Effector CD8-positive, alpha-beta T cell (primary cell): Measurements from ENCODE around the gene THSD4.

Experiments used
- DNase-seq: peaks from one replicate; lab custom pipeline; 2025; lab: John Stamatoyannopoulos, UW

Gene THSD4

DNA sequence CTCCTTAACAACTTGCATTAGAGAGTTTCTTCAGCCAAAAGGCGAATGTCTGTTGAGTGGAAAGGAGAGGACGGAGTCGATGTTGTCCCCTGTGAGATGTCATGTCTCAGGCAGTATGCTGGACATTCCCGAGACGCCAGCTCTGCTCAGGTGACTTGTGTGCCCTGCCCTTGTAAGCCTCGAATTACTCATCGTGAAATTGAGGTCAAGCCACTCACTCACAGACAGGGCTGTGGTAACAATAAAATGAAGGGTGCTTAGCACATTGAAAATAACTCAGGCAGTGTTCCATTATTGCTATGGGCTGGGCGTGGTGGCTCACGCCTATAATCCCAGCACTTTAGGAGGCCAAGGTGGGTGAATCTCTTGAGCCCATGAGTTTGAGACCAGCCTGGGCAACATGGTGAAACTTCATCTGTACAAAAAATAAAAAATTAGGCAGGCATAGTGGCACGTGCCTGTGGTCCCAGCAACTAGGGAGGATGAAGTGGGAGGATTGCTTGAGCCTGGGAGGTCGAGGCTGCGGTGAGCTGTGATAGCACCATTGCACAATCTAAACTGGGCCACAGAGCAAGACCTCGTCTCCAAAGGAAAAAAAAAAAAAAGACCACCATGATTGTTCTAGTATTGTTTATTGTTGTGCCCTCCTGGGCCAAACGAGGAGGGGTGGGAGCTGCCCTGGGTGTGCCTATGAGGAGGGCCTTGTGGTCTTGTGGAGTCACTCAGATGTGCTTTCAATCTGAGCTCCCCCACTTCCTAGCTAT lies 214.4 kb downstream of the THSD4 start:
- DNase-seq, result no peak

DNA sequence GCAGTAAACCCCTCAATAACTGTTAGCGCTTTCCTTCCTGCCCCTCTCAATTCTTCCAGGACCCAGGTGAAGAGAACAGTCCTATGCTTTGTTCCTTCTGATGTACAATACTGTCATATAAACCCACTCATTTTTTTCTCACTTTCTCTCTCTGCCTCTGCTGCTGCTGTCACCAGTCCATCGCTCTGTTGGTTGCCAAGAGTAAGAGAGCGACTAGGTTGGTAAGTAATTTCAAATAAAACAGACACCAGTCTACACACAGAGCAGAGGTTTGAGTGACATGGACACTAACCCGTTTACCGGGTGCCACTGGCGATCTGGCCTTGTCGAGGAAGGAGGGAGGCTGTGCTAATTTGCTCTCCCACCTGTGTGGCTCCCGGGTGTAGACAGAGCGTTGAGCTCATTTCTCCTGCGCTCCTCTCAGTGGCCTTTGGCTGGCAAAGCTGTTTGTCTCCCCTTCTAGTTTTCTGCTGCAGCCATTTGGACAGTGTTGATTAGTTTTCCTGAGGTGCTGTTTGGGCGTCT lies 215.4 kb downstream of the THSD4 start:
- no peak for DNase-seq

DNA sequence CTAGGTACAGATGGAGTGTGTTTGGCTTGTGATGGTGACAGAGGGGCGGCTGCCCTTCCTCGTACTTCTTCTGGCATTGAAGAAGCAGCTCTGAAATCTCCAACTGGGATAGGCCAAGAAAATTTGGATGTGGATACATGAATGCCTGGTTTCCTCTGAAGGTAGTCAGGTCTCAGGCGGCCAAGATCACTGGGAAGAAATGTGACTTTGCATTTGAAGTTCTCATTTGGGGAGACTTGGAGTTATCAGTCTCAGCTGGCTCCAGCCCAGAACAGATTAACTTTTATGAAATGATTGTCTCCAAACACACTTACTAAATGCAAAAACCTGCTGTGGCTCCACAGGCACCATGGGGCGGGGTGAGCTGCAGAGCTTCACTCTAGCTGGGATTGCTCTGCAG lies 215.9 kb downstream of the THSD4 start:
- no peak for DNase-seq

DNA sequence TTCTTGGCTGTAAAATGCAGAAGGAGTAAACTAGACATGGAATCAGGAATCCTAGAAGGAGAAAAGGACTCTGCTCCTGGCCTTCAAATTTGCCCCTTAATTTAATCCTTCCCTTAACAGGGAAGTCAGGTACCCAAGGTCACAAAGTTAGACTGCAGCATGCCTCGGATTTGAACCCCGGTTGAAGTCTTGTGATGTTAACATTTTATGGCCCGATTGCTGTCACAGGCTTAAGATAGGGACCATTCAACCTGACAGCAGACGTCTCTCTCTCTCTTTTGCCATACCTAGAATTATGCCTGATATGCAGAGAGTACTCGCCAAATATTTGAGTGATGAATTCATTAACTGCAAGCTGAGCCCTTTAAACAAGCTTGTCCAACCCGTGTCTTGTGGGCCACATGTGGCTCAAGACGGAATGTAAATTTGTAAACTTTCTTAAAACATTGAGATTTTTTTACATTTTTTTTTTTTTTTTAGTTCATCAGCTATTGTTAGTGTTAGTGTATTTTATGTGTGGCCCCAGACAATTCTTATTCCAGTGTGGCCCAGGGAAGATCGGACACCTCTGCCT lies 217.2 kb downstream of the THSD4 start:
- DNase-seq, result no peak

DNA sequence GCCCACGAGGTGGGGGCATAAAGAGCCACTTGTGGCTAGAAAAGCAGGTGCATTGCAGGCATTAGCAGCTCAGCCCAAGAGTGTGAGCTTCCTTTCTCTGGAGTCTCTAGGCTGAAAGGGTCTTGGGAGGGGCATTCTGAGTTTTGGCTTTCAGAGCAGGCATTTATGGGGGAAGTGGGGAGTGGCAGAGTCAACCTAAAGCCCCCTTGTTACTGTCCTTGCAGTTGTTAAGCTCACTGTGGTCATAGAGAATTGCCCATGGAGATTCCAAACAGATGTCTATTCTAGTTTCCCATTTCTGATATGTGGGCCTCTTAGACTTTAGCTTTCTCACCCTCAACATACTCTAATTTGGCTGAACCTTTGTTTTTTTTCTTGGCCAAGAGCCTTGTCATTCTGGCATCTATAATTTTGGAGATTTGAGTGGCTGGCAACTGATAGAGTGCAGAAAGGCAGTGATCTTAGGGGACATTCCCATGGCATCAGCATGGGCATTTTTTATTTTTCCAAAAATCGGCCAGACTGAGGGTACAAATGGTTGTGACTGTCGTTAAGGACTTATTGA lies 217.9 kb downstream of the THSD4 start:
- DNase-seq, result no peak

DNA sequence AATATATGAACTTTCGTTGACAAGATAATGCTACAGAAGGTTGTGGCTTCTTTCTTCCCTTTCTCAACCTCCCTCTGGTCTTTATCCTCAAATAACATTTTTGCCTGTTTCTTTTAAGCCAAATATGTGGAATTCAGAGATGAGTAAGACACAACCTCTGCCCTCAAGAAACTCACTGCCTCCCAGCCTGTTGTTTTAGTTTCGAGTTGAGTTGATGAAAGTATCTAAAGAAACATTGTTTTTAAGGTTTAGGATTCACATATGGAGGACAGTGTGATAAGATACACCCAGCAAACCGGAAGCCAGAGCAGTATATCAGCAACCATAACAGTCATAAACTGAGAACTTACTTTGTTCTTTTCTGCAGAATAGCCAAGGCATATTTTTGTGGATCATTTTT lies 218.6 kb downstream of the THSD4 start:
- no peak for DNase-seq

DNA sequence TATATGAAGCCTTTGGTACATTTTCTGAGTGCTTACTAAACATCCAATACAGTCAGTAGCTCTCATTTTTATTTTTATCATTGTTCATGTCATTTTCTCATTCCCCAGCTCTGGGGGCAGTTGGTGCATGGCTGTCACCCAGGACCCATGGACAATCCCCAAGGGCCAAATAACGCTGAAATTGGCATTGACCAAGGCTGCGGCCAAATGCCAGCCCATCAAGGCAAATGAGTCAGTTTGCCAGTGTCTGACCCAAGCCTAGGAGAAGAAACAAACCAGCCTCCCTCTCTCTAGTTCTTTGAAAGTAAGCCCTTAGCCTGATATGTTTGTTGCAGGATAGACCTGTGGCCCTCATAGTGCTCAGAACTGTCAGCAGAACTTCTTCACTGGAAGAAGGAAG lies 219.2 kb downstream of the THSD4 start:
- no peak for DNase-seq

DNA sequence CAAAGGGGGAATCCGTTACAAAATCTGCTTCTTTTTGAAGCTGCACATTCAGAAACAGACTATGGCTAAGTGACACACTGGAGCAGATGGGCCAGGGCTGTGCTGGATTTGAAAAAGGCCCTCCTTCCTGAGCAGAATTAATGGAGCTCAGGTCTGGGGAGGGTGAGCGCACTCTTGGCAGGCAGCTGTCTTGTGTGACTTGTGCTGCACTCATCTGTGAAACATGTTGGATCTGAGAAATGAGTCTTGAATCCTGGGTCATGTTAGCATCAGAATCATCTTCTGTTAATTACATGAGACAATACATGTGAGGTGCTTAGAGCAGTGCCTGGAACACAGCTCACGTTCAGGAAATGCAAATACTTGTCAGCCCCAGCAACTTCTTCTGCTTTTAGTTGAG lies 219.6 kb downstream of the THSD4 start:
- DNase-seq, result no peak

DNA sequence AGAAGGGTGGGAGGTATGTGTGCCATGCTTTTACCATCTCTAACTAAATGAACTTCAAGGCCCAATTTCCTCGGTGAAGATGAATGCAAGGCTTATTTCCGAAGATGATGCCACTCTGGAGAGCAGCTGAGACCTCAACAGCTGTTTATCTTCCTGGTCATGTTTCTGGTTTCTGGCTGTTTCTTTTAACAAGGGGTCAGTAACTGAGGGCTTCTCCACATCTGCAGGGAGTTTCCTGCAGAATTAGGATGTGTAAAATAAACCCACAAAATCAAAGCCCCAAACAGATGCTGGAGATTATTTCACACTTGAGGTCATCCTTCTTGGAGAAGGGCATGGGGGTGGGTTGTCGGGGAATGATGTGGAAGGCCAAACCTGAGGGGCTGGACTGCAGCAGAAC lies 220.3 kb downstream of the THSD4 start:
- DNase-seq, result no peak

DNA sequence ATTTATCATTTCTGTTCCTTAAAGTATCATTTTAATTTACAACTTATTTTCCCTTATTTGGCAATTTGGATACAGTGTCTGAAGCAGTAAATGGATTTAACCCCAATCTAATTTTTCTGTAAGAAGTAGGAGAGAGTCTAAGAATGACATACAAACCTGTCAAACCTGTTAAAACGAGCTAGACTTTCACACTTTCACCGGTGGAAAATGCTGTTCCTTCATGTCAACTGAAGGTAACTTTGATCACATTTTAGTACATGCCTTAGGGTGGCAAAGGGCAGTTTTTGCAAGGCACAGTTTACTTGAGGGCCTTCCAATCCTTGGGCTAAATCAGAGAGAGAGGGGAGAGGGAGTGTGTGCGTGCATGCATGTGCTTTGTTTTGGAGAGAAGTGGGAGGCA lies 221.4 kb downstream of the THSD4 start:
- DNase-seq, result no peak

DNA sequence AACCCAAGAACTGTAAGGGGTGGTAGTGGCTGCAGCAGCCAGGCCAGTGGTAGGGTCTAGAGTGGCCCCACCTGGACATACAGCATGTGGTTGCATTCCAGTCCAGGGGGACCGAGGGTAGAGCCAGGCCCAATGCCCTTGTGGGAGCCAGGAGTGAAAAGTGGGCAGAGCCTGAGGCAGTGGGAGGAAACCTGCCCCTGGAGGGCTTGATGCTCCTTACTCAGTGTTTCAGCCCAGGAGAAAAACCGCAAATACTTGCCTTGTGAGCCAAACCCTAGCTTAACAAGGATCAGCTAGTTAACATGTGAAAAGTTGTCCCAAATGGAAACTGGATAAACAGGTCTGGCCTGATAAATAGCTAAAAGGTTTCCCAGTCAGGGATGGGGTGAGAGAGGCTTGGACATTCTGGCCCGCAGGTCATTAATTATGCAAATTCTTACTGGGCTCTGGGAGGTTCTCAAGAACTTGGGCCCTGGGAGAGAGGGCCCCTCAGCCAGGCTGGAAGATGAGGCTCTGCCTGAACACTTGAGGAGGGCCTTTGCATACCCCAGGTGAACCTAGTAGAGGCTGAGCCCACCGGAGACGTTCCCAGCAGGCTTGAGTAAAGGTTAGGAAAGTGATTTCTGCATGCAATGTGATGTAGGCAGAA lies 222.1 kb downstream of the THSD4 start:
- no peak for DNase-seq

DNA sequence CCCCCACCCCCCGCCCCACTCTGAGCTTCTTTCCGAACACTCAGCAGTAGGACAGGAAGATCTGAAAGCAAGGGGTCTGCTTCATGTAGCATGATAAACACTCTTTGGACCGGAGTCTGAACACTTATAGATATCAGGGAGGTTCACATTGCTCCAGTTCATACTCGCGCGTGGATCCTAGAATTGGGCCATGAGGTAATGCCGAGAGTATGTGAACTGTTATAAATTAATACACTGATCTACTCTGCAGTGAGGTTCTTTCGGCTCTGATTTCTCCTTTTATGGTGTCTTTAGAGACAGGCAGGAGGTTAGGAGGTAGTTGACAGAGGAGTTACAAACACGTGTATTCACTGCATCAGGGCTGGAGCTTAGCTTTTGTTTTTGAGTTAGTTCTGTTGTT lies 223.0 kb downstream of the THSD4 start:
- DNase-seq, result no peak

DNA sequence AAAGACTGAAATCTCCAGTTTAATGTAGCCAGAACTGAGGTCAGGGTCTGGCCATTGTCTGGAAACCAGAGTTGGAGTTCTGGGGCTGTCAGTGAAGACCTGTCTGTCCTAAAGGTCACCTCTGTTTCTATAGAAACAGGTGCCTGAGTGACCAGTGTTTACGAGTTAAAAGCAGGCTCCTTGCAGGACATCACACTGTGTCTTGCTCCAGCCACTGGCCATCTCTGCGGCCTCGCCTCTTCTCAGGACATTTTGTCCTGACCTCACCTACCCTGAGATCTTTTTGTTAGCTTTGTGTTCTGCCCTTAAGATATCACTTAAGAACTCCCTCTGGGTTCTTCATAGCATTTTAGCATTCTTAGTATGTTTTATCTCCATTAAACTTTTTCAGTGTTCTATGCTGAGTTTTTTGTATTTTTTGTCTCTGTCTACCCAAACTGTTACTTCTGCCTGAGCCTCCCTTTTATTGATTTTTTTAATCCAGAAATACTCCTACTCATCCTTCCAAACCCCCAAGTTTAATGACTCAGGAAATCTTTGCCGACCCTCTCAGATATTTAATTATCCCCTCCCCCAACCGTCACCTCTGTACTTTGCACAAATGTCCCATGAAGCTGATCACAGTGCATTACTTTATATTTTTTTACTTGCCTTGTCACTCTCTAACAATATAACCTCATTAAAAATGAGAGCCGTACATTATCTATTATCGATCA lies 223.7 kb downstream of the THSD4 start:
- DNase-seq, result no peak

DNA sequence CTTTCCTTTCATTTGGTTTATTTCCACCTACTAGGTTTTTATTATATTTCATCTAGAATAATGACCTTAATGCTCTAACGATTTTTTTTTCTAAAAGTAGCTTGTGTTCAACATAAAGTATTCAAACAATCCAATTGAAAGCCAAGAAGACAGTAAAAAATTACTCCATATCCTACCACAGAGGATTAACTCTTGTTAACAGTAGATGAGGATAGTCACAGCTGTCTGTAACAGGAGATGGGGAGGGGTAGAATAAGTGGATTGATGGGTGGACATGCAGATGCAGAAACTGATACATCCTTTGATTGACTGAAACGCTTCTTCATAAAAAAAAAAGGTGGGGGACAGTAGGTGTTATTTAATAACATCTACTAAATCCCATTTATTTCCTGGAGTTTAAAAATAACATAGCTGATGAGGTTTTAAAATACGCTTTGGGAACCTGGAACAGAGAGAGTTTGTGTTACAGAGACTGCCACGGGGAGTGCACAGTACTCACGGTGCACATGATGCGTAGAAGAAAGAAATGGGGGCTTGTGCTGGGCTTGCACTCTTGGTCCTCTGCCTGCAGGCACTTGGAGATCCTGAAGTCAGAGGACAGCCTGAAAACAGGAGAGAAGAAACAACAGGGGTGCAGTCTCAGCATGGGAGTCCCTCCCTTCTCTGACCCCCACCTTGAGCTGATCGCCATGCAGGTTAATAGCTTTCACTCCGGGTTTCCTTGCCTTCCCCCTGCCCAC lies 226.7 kb downstream of the THSD4 start:
- no peak for DNase-seq

DNA sequence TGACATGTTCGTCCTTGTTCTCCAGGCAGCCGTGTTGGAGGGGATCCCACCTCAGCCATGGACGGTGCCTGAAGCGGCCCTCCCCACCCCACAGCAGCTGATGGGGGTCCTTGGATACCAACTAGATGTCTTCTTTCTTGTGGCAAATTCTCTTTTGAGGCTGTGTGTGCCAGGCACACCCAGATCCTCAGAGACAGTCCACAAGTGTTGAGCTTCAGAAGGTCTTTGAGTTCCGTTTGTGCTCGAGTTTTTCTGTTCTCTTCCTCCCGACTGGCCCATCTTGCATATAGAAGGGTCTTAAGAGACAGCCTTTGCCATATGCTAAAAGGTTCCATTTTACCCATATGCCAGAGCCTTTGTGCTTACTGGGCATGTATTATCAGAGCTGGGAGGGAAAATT lies 227.4 kb downstream of the THSD4 start:
- DNase-seq, result no peak

DNA sequence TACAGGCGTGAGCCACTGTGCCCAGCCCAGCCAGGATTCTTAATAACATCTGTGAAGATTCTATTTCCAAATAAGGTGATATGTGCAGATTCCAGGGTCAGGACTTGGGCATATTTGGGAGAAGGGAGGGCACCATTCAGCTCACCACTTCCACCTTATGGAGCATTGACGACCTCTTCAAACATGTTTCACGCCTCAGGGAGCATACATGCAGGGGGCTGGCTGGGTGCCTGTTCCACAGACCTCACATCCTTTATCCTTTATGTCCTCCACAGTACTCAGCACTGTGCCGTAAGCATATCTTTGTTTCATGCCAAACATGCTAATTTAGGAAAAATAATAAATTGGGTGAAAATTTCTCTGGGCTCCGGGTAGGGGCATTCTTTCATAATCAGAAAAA lies 229.0 kb downstream of the THSD4 start:
- DNase-seq, result no peak

DNA sequence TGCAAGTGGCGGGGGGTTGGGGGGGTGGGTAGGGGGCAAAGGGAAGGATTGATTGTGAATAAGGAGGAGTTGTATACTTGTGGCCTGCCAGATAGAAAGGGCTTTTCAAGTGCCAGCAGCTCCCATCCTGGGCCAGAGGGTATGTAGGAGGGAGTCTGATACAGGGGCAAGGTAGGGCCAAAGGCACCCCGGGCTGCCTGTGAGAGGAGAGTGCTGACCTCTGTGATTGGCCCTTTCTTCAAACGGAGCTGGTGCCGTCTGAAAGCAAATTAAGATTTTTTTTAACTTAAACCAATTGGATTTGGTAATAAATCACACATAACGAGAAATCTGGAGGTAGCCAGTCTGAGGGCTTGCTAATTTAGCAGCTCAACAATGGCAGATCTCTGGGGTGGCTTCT lies 229.9 kb downstream of the THSD4 start:
- DNase-seq, result no peak

DNA sequence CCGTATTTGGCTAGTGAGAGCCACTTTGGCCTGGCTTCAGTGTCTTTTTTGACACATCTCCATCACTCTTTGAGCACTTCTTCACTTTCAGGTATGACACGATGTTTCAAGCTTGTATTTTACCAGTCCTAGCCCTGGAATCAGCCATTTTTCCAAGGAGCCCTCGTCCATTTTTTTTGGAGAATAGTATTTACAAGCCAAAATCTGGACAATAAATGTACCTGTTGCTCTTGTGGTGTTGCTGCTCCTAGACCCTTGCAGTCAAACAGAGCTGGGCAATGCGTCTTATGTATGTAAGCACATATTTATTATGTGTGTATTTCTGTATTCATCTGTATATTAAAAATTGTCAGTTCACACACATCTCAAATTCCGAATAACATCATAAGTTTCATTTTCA lies 231.2 kb downstream of the THSD4 start:
- no peak for DNase-seq

DNA sequence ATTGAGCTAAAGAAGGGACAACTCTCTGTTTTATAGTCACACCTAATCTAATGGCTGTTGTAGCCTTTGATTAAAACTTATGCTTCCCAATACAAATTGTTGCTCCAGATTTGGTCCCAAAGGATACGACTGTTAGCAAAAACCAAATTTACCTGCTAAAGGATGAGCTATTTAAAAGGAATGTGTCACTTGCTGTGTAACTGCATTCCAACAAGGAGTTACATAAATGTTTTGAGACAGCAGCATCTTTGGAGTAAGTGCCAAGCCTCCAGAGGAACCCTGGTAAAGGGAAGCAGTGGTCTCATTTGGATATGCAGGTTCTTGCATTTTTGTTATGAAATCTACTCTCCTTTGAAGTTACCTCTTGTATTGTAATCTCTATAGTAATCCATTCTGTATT lies 233.3 kb downstream of the THSD4 start:
- DNase-seq, result no peak

DNA sequence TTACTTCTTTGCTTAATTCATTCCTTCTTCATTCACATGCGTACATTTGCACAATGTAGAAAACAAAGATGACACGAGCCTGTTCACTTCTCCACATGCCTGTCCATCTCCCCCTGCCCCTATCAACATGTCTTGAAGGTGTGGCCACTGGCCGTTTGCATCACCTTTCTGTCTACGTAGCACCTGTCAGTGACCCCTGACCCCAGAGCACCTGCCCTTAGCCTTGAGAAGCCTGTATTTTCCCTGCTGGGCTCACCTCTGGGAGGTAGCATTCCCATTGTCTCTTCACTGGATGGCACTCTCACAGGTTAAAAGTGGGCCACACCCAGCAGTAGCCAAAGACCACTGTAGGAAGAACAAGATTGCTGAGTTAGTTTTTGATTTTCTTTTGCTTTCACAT lies 234.1 kb downstream of the THSD4 start:
- DNase-seq, result no peak

DNA sequence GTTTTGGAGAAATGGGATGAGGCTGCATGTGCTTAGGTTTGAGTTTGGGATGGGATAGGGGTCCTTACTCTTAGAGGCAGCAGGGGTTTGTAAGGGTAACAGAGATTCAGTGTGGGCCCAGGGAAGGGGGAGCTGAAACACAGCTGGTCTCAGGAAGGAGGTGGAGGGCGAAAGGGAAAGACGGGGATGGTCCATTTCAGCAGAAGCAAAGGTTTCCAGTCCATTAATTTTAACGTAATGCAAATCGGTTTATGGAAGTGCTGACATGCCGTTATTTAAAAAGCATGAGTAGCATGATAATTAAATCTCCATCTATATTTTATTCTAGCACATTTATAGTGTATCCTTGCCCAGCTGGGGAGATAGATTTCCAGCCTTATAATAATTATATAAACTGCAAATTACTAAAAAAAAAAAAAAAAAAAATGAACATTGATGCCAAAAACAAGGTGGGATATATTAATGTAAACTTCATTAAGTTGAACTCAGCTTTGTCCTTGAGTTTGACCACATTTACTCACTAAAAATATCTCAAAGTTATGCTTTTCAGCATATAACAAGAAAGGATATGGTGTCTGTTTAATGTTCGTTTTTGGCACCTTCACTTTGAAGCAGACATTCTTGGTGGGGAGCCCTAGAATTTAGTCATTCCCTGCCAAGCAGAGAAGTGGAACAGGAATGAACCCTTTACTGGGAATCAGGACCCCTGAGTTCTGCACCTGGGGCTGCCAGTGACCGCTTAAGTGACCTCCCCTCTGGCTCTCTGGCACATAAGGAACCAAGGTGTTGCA lies 234.7 kb downstream of the THSD4 start:
- DNase-seq, result no peak
